GM23338 (cell line): ENCODE data around the gene PCSK5. TPM values are rescaled to one million over a fixed set of nuclear protein-coding genes. Genes with fewer than 3 reads are reported as not detected.

Source experiments
- ATAC-seq: fragments of 200-7000 bp; cut with Tn5 transposase; 3 replicates; pipeline ENCODE4 v1.9.1; 2020
- DNase-seq: peaks from one replicate; pipeline ENCODE4 v3.0.0-alpha.2; 2015; ENCODE audit warnings: low spot score
- H2AFZ ChIP-seq: fragments of 200-600 bp; sonication (generic); 2 replicates; pipeline ENCODE4 v1.8.0; 2016; ENCODE audit warnings: antibody characterized with exemption, mild to moderate bottlenecking, moderate library complexity
- H3F3A ChIP-seq: fragments of 200-600 bp; sonication (generic); replicated peaks from 2 replicates; pipeline ENCODE4 v1.8.0; 2017; ENCODE audit warnings: antibody characterized with exemption, mixed run types, low read depth
- H3K27ac ChIP-seq: fragments of 200-600 bp; sonication (generic); 2 replicates; pipeline ENCODE4 v1.6.1; 2016; ENCODE audit warnings: low read depth
- H3K27me3 ChIP-seq: fragments of 200-600 bp; sonication (generic); 2 replicates; pipeline ENCODE4 v1.8.0; 2016; ENCODE audit warnings: mild to moderate bottlenecking, mixed run types, moderate library complexity; ENCODE audit not compliant: insufficient read depth
- H3K36me3 ChIP-seq: fragments of 200-600 bp; sonication (generic); 2 replicates; pipeline ENCODE4 v1.8.0; 2016; ENCODE audit warnings: mild to moderate bottlenecking; ENCODE audit not compliant: insufficient read depth
- H3K4me1 ChIP-seq: fragments of 200-600 bp; sonication (generic); 2 replicates; pipeline ENCODE4 v1.8.0; 2016; ENCODE audit warnings: mild to moderate bottlenecking, moderate library complexity; ENCODE audit not compliant: insufficient read depth
- H3K4me2 ChIP-seq: fragments of 200-600 bp; sonication (generic); 2 replicates; pipeline ENCODE4 v1.7.1; 2017; ENCODE audit warnings: mixed run types
- H3K4me3 ChIP-seq: fragments of 200-600 bp; sonication (generic); 2 replicates; pipeline ENCODE4 v1.6.1; 2016; ENCODE audit warnings: mixed run types
- H3K79me2 ChIP-seq: fragments of 200-600 bp; sonication (generic); replicated peaks from 2 replicates; pipeline ENCODE4 v1.8.0; 2017; ENCODE audit warnings: mild to moderate bottlenecking; ENCODE audit not compliant: insufficient read depth
- H3K9me2 ChIP-seq: fragments of 200-600 bp; sonication (generic); 2 replicates; pipeline ENCODE4 v1.8.0; 2017; ENCODE audit not compliant: insufficient read depth
- H4K20me1 ChIP-seq: fragments of 200-600 bp; sonication (generic); replicated peaks from 2 replicates; pipeline ENCODE4 v1.8.0; 2017; ENCODE audit warnings: mild to moderate bottlenecking; ENCODE audit not compliant: insufficient read depth
- H3K27ac Mint-ChIP-seq: 2 replicates; pipeline ENCODE4 v1.8.0; 2020; ENCODE audit warnings: inconsistent platforms, mild to moderate bottlenecking, moderate library complexity, mixed read lengths
- H3K27me3 Mint-ChIP-seq: 3 replicates; pipeline ENCODE4 v1.8.0; 2022; ENCODE audit warnings: low read depth, mild to moderate bottlenecking, moderate library complexity, mixed read lengths, inconsistent platforms; ENCODE audit not compliant: insufficient read depth, poor library complexity
- H3K36me3 Mint-ChIP-seq: 3 replicates; pipeline ENCODE4 v1.8.0; 2021; ENCODE audit warnings: low read depth, mild to moderate bottlenecking, inconsistent platforms, moderate library complexity, mixed read lengths
- H3K4me1 Mint-ChIP-seq: 3 replicates; pipeline ENCODE4 v1.8.0; 2020; ENCODE audit warnings: mild to moderate bottlenecking, inconsistent platforms, mixed read lengths
- H3K4me3 Mint-ChIP-seq: 3 replicates; pipeline ENCODE4 v1.8.0; 2021; ENCODE audit warnings: moderate library complexity, mild to moderate bottlenecking, inconsistent platforms, mixed read lengths
- H3K9me3 Mint-ChIP-seq: 3 replicates; pipeline ENCODE4 v1.8.0; 2020; ENCODE audit warnings: moderate library complexity, mild to moderate bottlenecking, inconsistent platforms, mixed read lengths
- CREB1 ChIP-seq: fragments of 250-450 bp; sonication (Bioruptor Pico); IDR thresholded peaks from 2 replicates; pipeline ENCODE4 v1.5.0; 2020; ENCODE audit warnings: low read depth, mild to moderate bottlenecking, moderate library complexity
- ETS1 ChIP-seq: IDR thresholded peaks from 2 replicates; pipeline ENCODE4 v1.6.1; 2016; ENCODE audit warnings: antibody characterized with exemption
- EZH2 ChIP-seq: fragments of 200-600 bp; sonication (generic); IDR thresholded peaks from one replicate; pipeline ENCODE4 v1.8.0; 2017; ENCODE audit warnings: antibody characterized with exemption, mild to moderate bottlenecking, low read depth; ENCODE audit not compliant: unreplicated experiment
- EZH2phosphoT487 ChIP-seq: fragments of 200-600 bp; sonication (generic); IDR thresholded peaks from one replicate; pipeline ENCODE4 v1.8.1; 2018; ENCODE audit warnings: antibody characterized with exemption; ENCODE audit not compliant: unreplicated experiment
- JUNB ChIP-seq: IDR thresholded peaks from one replicate; pipeline ENCODE4 v1.6.1; 2016; ENCODE audit warnings: antibody characterized with exemption; ENCODE audit not compliant: unreplicated experiment
- NANOG ChIP-seq: IDR thresholded peaks from 2 replicates; pipeline ENCODE4 v1.6.1; 2016; ENCODE audit warnings: antibody characterized with exemption, borderline replicate concordance
- POLR2AphosphoS5 ChIP-seq: IDR thresholded peaks from 2 replicates; pipeline ENCODE4 v1.6.1; 2016; ENCODE audit warnings: antibody characterized with exemption, low read depth
- REST ChIP-seq: IDR thresholded peaks from one replicate; pipeline ENCODE4 v1.6.1; 2018; ENCODE audit warnings: antibody characterized with exemption; ENCODE audit not compliant: unreplicated experiment
- STAT1 ChIP-seq: IDR thresholded peaks from one replicate; pipeline ENCODE4 v1.6.1; 2016; ENCODE audit warnings: antibody characterized with exemption; ENCODE audit not compliant: unreplicated experiment
- ZNF114 ChIP-seq: fragments of 250-450 bp; sonication (Bioruptor Pico); IDR thresholded peaks from 2 replicates; pipeline ENCODE4 v1.5.0; 2020; ENCODE audit warnings: mild to moderate bottlenecking, moderate library complexity
- ZNF331 ChIP-seq: fragments of 250-450 bp; sonication (Bioruptor Pico); IDR thresholded peaks from 2 replicates; pipeline ENCODE4 v1.5.0; 2020; ENCODE audit warnings: low read depth, mild to moderate bottlenecking, moderate library complexity
- ZNF462 ChIP-seq: fragments of 250-450 bp; sonication (Bioruptor Pico); IDR thresholded peaks from 2 replicates; pipeline ENCODE4 v1.5.0; 2020; ENCODE audit warnings: mild to moderate bottlenecking, moderate library complexity
- polyA plus RNA-seq: library from polyadenylated mRNA; unstranded; fragments of >200 nt; fragmentation: Nextera tagmentation; extraction: Ambion mirVana; gene quantifications from 2 replicates; pipeline ENCODE4 v1.2.1, GENCODE V29; 2016
- total RNA-seq: library from RNA; depleted of rRNA; stranded (reverse); fragments of >200 nt; shearing (Covaris generic); gene quantifications from 2 replicates; pipeline ENCODE4 v1.2.3, GENCODE V29; 2014

PCSK5 gene
- total and polyA plus RNA-seq, 2 experiments from 2014 or later = 12.3 to 34.8 TPM

GRCh38 chr9:75974016-75974766, 83.7 kb downstream of the PCSK5 start (continued):
- no peak for TF ChIP-seq NANOG
- TF ChIP-seq EZH2phosphoT487 = no peak
- no peak for TF ChIP-seq EZH2
- TF ChIP-seq ZNF114 (CRISPR knock-in tag) = no peak

GRCh38 chr9:75975071-75975470, 84.6 kb downstream of the PCSK5 start:
- Mint-ChIP-seq H3K27me3 (peaks cover 5% of the 10 kb centered on the region), H3K36me3 (peaks cover 12% of the 10 kb centered on the region; the same call in 1 of the 3 replicates), H3K4me1 (peaks cover 32% of the 10 kb centered on the region), H3K27ac (peak overlapping the region; percentile 76), H3K4me3 (no peak overlapping the region), H3K9me3 (peaks cover 14% of the 10 kb centered on the region; the same call in 2 of the 3 replicates)
- no peaks in the 10 kb centered on the region for H3K9me2 ChIP-seq
- 0 out of 2 replicates have a peak, but pooled peaks cover 2% of the 10 kb centered on the region for H3F3A ChIP-seq
- H4K20me1 ChIP-seq = no peaks in the 10 kb centered on the region
- H3K79me2 ChIP-seq = peaks cover 55% of the 10 kb centered on the region
- H3K4me2 ChIP-seq = peak overlapping the region; percentile 9
- H3K36me3 ChIP-seq = no peaks in the 10 kb centered on the region
- peaks cover 24% of the 10 kb centered on the region for H3K4me1 ChIP-seq
- no peaks in the 10 kb centered on the region for H3K27me3 ChIP-seq
- H3K4me3 ChIP-seq = no peak overlapping the region
- DNase-seq (no peak), ATAC-seq (no peak)
- H2AFZ ChIP-seq = no peak overlapping the region
- peak overlapping the region; percentile 46; the same call in 1 of the 2 replicates for H3K27ac ChIP-seq
- no peak for TF ChIP-seq JUNB
- TF ChIP-seq REST = no peak
- no peak for TF ChIP-seq ZNF331 (CRISPR knock-in tag)
- TF ChIP-seq EZH2phosphoT487 = no peak
- TF ChIP-seq STAT1 = no peak
- no peak for TF ChIP-seq ZNF462
- no peak for TF ChIP-seq ETS1
- no peak for TF ChIP-seq NANOG
- TF ChIP-seq CREB1 (CRISPR knock-in tag) = no peak
- TF ChIP-seq POLR2AphosphoS5 = no peak
- no peak for TF ChIP-seq ZNF114 (CRISPR knock-in tag)
